Forelimb muscle (tissue), 1 donor: ENCODE data around the gene CCSER1. TPM values are rescaled to one million over a fixed set of nuclear protein-coding genes. Genes with fewer than 3 reads are reported as not detected.

Experiments used
- DNase-seq: peaks from one replicate; pipeline ENCODE4 v3.0.0-alpha.2; 2013; ENCODE audit warnings: low read depth
- polyA plus RNA-seq: library from polyadenylated mRNA; unstranded; fragments of 120-200 nt; gene quantifications from one replicate; pipeline ENCODE4 v1.2.1, GENCODE V29; 2013; ENCODE audit not compliant: insufficient read length

The CCSER1 gene
- polyA plus RNA-seq, 1 donor: 0.22 TPM

DNA sequence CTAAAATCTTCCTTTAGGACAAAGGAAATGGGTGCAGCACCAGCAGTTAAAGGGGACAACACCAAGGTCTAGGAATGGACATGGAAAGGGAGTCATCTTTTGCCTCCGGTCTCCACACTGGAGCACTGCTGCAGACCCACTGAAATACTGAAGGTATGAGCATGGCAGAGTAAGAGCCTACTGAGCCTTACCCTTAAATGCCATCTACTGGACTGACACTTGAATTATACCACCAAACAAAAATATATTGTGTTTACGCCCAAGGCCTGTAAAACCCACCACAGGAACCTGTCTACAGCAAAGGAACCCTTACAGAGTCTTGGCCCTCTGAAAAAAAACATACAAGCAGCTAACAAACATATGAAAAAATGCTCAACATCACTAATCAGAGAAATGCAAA, 443.4 kb downstream of the CCSER1 start:
- no peak for DNase-seq

DNA sequence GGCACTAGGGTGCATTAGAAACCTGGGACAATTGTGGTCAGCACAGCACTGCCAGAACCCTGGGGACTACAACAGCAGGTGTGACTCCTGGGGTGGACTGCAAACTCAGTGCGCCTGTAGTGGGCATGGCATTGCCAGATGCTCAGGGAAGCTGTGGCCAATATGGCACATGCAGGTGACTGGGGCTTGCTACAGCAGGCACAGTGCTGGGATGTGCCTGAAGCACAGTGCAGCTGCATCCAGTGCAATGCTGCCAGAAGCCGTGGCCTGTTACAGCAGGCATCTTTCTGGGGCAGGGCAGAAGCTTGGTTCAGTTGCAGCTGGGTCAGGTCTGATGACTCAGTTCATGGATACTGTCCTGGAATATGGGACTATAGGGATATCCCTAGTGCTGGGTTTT, 445.8 kb downstream of the CCSER1 start:
- no peak for DNase-seq

DNA sequence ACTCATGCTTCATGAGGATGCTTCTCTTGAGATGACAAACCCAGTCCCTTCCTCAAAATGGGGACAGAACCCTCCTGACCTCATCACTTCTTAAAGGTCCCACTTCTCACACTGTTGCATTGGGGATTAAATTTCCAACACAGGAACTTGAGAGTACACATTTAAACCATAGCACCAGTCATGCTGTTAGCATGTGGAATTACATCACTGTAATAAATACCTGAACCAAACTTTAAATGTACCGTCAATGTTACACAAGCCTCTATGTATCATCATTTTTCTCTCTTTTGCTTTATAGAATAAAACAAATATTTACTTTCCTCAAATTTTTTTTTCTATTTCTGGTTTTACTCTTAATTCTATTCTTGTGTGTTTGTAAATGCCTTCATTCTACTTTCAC, 448.2 kb downstream of the CCSER1 start:
- no peak for DNase-seq

DNA sequence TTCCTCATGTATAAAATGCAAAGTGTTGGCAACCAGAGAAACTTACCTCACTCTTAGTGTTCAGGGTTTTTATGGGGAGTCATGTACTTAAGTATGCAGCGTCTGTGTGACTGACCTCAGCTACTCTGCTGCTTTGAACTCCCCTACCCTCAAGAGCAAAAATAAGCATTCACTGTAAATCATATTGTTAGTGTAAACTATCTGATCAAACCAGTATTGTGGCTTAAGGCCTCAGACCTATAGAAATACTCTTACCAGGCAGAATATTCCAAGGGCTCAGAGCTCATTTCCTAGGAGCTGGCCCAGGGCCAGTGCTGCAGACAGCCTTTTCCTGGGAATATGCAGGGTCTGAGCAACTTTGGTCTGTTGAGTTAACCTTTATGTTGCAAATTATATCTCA, 453.1 kb downstream of the CCSER1 start:
- DNase-seq: no peak

DNA sequence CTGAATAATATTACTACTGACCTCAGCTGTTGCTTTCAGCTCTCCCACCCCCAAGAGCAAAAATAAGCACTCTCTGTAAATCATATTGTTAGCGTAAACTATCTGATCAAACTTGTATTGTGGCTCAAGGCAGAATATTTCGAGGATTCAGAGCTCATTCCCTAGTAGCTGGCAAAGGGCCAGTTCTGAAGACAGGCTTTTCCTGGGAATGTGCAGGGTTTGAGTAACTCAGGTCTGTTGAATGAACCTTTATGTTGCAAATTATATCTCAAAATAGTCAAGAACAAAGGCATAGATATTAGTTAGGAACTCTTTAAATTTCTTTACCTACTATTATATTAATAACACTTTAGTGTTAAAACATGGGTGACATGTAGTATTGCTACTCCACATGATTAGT, 454.9 kb downstream of the CCSER1 start:
- DNase-seq: no peak

DNA sequence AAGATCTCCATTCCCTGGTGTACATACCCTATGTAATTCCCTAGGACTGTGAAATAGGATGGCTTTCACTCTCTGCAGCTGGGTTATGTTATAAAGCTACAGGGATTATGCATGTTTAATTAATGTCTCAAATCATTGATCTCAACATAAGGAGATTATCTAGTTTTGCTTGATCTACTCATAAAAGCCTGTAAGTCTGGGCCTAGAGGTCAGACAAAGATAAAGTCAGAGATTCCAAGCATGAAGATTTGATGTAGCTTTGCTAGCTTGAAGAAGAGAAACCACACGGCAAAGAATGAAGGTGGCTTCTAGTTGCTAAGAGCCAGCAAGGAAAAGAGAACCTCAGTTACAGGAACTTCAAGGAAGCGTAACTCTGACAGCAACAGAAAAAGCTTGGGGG, 456.9 kb downstream of the CCSER1 start:
- DNase-seq: no peak

DNA sequence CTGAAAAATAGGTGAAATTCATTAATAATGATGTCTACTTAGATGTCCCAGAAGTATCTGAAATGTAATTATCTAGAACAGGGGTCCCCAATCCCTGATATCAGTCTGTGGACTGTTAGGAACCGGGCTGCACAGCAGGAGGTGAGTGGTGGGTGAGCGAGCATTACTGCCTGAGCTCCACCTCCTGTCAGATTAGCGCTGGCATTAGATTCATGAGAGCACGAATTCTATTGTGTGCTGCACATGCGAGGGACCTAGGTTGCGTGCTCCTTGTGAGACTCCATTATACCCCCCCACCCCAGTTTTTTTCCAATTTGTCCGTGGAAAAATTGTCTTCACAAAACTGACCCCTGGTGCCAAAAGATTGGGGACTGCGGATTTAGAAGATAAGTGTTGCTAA, 458.8 kb downstream of the CCSER1 start:
- DNase-seq: no peak

DNA sequence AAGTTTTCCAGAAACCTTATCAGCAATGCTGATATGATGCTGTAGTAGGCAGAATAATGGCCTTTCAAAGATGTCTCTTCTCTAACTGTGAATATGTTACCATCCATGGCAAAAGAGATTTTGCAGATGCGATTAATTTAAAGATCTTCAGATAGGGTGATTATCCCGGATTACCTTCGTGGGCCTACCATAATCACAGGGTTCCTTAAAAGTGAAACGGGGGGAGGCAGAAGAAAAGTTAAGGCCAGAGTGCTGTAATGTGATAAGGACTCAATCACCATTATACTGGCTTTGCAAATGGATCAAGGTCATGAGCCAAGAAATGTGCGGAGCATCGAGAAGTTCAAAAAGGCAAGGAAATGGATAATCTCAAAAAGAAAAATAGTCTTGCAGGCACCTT, 459.6 kb downstream of the CCSER1 start:
- DNase-seq: no peak

DNA sequence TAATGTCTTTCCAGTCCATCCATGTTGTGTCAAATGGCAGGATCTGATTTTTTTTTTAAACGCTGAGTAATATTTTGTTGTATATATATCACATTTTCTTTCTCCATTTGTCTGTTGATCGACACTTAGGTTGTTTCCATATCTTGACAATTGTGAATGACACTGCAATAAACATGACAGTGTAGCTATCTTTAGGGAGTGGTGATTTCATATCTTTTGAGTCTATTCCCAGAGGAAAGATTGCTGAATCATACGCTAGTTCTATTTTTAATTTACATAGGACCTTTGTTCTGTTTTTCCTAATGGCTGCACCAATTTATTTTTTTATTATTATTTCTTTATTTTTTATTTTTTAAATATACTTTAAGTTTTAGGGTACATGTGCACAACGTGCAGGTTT, 470.7 kb downstream of the CCSER1 start:
- no peak for DNase-seq

DNA sequence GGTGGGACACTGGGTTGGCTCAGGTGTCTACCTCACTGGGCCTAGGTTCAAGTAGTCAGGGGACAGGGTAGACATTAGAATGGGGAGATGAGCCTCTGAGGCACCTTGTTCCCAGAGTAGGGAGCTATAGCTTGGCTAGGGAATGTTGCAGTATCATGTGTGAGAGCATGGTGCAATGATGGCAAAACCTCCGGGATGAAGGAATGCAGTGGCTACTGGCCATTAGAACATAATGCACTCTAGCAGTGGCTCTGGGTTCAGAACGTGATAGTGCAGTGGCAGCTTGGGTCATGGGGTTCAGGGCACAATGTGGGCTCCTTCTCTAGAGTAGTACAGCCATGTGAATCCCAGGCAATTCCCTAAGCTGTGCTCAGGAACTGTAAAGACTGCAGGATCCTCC, 471.5 kb downstream of the CCSER1 start:
- no peak for DNase-seq

DNA sequence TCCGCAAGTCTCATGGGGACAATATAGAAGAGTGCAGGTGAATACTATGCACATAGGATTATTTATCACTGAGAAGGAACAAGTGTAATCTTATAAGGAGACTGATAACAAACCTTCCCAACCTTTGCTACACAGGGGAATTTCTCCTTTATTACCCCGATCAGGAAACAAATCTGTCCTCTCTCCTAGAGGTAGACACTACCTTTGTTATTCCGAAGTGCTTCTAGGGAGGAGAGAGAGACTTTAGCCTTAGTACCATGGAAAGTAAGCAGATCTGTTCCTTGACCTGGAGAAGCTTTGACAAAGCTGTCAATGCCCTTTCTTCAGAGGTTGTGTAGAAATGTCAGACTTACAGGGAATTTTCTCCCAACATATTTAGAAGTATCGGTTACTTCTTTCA, 475.5 kb downstream of the CCSER1 start:
- no peak for DNase-seq

DNA sequence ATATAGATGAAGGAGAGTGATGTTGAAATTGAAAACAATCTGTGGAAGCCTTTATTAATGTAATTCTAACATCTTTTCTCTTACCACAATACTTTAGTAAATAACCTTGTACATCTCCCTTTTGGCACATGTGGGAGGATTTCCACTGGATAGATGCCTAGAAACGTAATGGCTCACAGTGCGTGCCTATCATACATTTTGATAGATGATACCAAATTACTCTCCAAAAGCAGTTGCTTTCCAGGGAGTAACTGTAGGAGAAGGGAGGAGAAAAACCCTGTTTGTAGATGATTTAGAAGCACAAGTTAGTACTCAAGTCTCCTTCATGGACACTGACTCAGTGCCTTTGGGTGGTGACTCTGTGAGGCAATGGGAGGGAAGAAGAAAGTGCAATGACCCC, 476.3 kb downstream of the CCSER1 start:
- DNase-seq: no peak

DNA sequence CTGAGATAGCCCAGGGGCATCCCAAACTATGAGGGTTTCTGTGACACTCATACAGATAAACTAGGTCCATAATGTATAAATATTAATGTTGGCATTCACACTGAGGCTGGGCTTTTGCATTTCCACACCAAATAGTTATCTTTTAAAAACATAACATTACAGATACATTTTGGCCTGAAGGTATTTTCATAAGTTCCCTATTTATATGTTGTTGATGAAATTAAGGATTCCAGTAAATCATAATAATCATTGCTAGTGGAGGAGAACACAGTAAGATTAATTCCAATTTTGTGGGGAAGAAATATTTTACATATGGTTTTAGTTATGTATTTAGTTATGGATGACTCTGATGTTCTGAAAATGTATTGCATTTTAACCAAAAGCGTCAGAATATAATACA, 479.6 kb downstream of the CCSER1 start:
- DNase-seq: no peak

DNA sequence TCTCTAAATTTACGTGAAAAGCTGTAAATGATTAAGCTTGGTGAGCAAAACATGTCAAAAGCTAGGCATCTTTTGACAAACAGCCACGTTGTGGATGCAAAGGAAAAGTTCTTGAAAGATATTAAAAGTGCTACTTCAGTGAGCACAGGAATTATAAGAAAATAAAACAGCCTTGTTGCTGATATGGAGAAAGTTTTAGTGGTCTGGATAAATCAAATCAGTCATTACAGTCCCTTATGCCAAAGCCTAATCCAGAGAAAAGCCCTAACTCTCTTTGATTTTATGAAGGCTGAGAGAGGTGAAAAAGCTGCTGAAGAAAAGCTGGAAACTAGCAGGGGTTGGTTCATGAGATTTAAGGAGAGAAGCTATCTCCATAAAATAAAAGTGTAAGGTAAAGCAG, 487.2 kb downstream of the CCSER1 start:
- DNase-seq: no peak

DNA sequence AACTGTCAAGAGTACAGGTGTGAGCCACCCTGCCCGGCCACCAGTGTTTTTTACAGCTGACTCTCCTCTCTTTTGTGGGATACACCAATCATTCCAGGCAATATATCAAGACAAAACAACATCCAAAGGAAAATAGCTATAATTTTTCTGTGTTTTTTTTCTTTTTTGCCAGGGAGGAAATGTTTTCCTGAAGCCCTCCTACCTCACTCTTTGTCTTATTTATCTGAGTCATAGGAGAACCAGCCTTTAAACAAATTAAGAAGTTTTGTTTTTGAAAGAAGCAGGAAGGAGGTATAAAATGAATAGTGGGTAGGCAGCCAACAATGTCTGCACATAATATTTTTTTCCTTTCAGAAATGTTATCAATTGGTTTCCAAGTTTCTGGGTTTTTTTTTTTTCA, 493.9 kb downstream of the CCSER1 start:
- no peak for DNase-seq

DNA sequence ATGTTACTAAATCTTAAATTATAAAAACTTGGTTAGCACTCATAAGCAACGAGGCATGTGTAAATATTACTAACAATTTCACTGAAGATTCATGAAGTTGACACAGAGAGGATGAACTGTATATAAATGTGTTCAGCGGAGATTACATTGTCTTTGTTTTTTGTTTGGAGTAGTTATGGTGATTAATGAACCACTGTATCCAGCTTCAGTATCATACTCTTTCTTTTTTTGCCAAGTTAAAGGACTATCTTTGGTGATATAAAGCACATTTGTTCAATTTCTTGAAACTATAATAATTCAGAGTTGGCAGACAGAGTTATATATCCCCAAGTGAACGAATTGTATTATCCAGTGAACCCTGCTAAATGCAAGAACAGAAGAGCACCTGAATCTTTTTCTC, 497.6 kb downstream of the CCSER1 start:
- no peak for DNase-seq

DNA sequence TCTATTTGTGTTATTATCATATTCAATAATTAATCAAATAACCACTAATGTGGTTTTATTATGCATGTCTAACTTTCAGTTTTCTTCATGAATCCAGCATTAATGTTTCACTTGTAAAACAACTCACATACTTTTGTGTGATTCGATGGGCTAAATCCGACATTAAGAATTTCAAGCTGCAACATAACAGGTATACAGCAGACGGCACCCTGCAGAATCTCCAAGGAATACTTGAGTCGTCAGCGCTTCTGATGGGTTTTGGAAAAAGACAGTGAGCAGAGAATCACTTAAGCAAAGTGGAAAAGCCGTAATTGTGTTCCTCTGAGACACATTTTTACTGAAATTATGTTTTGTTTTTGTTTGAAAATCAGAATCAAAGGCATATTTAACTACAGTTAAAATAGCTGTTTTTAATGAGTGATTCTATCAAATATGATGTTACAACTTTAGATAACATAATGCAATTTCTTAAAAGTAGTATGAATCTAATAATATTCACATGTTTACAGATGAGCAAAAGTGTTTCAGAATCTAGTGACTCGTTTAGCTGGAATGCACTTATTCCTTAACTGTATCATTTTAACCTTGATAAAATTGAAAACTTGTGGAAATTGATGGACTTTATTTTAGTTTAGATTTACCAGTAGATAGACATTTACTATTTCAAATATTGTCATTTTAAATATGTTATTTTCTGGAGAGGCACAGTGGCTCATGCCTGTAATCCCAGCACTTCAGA, 514.8 kb downstream of the CCSER1 start:
- DNase-seq: no peak

DNA sequence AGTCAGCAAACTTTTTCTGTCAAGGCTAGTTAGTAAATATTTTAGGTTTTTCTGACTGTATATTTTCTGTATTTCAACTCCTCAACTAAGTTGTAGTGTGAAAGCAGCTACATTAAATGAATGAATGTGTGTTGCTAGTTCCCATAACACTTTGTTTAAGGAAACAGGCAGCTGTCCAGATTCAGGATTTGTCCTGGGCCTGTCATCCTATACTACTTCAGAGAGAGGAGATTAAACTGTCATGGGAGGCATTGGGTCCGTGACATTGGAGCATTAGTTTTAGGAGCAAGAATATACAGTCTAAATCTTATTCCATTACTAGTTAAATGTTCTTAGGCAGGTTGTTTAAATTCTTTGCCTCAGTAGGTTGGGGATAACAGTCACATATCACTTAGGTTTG, 516.0 kb downstream of the CCSER1 start:
- no peak for DNase-seq

DNA sequence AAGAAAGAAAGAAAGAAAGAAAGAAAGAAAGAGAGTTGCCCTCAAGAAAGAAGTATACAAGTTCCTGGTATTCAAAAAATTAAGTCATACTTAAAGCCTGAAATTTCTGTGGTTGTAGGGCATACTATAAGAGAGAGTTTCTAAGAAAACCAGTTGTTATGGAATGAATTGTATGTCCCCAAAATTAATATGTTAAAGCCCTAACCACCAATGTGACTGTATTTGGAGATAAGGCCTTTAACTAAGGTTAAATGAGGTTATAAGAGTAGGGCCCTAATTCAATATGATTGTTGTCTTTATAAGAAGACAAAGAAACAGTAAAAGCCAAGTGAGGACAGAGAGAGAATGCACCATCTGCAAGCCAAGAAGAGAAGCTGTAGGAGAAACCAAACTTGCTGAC, 521.1 kb downstream of the CCSER1 start:
- no peak for DNase-seq

DNA sequence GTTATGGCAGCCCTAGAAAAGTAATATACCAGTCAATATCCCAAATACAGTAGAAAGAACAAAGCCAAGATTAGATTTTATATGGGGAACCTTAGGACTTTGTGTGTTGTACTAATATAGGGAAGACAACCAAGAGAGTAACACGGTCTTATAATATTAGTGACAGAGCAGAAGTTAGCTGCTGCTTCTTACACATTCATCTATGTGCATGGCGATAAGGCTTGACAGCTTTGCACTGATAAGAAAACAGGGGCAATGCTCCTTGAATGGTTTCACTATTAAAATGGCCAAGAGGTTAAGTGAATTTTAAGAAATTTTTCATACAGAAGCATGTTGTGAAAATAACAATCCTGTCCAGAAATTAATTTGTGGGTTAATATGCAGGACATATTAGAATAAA, 521.6 kb downstream of the CCSER1 start:
- DNase-seq: no peak

DNA sequence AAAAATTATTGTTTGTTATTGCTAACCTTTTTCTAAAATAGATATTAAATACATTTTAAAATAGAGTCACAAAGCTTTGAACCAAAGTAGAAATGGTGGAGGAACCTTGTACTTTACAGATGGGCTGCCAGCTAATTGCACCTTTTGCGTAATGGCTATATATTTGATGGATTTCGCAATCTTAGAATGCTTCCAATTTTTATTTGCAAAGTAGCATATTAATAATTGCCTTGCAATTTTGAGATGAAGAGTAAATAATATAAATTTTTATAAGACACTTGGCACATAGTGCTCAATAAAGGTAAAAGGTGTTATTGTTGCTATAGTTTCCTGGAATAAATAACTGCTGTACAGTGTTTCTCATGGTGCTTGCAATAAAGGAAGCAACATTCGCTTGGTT, 533.5 kb downstream of the CCSER1 start:
- DNase-seq: no peak

DNA sequence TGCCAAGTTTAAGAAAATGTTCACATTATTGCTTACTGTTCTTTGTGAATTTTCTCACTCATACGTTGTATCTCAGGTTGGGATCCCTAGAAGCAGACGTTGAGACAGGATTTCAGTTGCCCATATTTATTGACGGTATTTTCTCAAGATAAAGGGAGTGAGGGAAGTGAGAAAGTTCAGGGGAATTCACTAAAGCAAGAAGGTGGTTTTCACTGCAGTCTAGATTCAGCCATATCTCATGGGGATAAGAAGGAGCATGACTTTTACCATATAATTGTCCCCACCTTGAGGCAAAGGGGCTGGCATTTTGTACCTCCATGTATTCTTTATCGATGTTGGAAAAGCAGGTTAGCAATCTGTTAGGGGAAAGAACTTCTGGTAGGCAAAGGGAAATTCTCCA, 543.0 kb downstream of the CCSER1 start:
- DNase-seq: no peak

DNA sequence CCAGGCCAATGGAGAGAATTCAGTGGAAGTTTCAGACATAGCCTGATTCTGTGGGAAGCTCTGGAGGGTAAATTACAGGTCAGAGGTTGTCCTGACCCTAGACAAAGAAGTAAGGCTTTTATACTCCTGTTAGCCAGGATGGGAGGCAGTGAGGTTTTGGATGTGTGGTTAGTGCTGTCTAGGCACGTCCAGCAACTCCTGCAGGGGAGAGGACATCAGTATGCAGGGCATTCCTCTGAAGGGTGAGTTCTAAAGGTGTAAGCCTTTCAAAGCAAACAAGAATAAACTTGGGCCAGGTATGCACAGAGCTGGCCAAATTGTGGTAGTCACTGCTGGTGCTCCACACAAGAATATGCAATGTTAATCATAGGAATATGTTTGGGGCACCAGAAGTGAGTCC, 562.5 kb downstream of the CCSER1 start:
- DNase-seq: no peak

DNA sequence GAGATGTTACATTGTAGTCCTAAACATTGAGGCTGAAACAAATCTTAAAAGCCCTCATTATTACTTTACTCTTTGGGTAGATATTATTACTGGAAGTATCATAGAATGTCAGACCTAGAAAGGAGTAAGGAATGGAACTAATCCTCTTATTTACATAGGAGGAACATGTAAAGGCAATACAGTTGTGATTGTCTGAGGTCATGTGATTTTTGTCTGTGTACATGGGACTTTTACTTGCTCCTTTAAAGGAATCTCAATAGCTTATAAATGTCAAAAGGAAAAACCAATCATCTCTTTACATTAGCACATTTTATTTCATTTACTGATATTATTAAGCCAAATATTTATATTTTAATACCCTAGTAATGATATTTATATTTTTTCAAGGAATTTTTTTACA, 568.2 kb downstream of the CCSER1 start:
- no peak for DNase-seq
